Middle frontal gyrus (tissue), 1 donor: ENCODE results near the gene NID2.

ENCODE experiments used
- DNase-seq: peaks from one replicate; pipeline ENCODE4 v3.0.0-alpha.2; 2015; ENCODE audit warnings: low spot score; ENCODE audit errors: extremely low spot score

The NID2 gene

GRCh38 chr14:52025310-52025709 is 43.5 kb downstream of the NID2 start:
- DNase-seq = no peak

DNA sequence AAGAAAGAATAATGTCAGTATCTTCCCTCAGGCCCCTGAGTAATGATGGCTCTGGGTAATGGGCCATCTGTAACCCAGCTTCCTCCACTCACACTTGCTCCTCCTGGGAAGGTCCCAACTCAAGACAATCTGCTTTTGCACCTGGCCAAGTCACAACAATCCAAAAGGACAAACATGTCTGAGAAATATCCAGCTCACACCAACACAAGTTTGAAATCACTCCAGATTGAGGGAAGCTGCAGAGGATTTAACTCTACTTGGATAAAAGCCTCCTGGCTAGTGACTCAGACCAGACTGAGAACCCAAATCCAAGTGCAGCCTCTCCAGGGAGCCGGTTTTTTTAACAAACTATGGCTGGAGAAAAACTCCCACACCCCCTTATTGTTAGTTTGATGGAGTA is 45.3 kb downstream of the NID2 start:
- DNase-seq = peak; percentile 54

- DNase-seq = no peak
Observed at GRCh38 chr14:52021957-52022600, 46.8 kb downstream of the NID2 start.

- DNase-seq = no peak
Observed at GRCh38 chr14:52020866-52021717, 47.8 kb downstream of the NID2 start.

DNA sequence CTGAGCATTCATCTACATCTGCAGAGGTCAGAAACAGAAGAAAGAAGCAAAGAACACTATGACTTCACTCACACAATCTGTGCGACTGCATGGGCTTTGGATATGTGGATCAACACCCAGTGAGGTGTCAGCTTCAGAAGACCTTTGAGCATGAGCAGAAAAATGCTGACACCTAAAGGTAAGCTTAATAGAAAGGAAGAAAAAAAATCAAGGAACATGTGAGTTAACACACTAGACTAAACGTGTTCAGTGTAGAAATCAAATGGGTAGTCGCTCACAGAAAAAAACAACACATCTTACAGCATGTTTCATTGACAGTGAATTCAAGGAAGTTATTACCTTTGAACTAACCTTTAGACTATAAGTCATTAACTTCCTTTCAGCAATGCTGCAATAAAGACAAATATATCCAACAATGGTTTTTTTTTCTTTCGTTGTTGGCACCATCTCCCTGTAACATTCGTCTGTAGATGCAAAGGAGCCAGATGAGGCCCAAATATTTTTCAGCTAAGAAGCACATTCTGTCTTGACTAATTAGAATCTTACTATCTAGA is 48.6 kb downstream of the NID2 start:
- DNase-seq = no peak

- DNase-seq = no peak
Observed at GRCh38 chr14:52018970-52019369, 49.9 kb downstream of the NID2 start.

- DNase-seq = no peak
Observed at GRCh38 chr14:52018252-52018651, 50.6 kb downstream of the NID2 start.

DNA sequence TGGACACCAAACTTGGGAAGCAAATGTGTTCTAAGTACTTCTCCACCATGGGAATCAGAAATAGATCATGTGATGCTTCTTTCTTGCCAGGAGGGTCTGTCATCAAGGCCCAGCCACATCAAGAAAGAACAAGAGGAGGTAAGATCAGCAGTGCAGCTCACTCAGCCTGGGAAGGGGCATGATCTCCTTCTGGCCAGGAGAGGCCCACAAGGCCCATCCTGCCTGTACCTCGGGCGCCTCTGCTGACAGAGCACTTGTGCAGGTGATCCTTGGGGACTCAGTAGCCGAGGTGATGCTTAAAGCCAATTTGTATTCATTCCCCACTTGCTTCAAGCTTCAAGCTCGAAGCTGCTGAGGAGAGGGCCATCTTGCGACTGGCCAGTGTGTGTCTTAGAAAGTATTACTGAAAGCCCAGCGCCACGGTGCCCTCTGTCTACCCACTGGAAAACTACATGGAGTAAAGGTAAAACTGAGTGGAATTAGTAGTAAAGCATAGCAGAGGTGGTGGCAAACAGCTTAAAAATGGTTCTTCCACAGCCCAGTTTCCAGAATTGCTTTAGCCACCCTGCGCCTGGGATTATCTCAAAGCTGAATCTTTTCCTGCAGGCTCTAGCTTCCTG is 53.3 kb downstream of the NID2 start:
- DNase-seq = peak; percentile 37

GRCh38 chr14:52014601-52015267 is 54.1 kb downstream of the NID2 start:
- peak; percentile 52 for DNase-seq

- no peak for DNase-seq
Observed at GRCh38 chr14:52013984-52014600, 54.8 kb downstream of the NID2 start.

DNA sequence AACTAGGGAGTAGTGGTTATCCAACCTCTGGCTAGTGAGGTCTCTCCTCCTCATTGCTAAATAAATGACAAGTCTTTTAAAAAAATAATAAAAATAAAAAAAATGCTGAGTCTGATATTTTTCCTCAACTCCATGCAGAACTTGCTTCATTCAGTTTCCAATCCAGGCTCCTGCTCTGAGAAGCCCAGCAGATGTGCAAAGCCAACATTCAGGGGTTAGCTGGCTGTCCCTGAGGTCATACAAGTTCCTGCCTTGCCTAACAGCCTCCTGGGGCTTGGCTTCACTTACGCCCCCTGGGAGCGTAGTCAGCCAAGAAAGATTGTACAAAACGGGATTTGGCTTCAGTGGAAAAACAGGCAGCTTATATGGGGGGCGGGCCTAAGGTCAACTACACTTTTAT is 56.2 kb downstream of the NID2 start:
- no peak for DNase-seq

DNA sequence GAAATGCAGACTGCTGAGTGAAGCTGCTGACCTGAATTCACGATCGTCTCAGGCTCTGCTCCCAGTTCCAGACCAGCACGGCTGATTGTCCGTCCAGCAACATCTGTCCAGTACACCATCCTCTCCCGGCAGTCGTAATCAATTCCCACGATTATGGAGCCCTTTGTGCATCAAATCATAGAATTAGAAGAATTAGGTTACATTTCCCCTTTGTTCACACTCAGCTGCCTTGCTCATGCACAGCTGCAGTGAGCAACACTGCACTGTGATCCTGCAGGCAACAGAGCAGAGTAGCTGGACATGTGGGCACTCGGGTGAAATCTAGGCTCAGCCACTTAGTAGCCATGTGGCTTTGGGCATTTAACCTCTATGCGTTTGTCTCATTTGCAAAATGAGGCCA is 57.3 kb downstream of the NID2 start:
- no peak for DNase-seq

- DNase-seq = no peak
Observed at GRCh38 chr14:52010173-52010693, 58.6 kb downstream of the NID2 start.

- no peak for DNase-seq
Observed at GRCh38 chr14:52008136-52008535, 60.7 kb downstream of the NID2 start.

GRCh38 chr14:52007637-52008036 is 61.2 kb downstream of the NID2 start:
- DNase-seq = no peak

DNA sequence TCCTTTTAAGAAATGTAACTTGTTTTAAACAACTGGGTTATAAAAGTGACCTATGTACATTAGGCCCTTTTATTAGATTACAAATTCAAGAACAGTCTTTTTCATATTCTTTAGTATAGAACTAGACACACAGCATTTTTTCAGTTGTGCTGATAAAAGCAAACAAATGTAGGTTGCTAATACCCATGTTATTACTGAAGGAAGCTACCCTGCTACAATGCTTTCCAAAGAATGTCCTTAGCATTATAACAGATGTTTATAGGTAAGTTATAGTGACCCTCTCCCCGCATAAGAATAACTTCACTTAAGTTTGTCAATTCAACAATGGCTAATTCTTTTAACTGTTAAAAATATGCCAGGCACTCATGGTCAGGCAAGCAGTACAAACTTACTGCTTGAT is 61.6 kb downstream of the NID2 start:
- no peak for DNase-seq

GRCh38 chr14:52006361-52006760 is 62.5 kb downstream of the NID2 start:
- DNase-seq = no peak

GRCh38 chr14:52005625-52006024 is 63.2 kb downstream of the NID2 start:
- no peak for DNase-seq

GRCh38 chr14:52003324-52003723 is 65.5 kb downstream of the NID2 start:
- DNase-seq = no peak

GRCh38 chr14:52002542-52002941 is 66.3 kb downstream of the NID2 start:
- DNase-seq = no peak

DNA sequence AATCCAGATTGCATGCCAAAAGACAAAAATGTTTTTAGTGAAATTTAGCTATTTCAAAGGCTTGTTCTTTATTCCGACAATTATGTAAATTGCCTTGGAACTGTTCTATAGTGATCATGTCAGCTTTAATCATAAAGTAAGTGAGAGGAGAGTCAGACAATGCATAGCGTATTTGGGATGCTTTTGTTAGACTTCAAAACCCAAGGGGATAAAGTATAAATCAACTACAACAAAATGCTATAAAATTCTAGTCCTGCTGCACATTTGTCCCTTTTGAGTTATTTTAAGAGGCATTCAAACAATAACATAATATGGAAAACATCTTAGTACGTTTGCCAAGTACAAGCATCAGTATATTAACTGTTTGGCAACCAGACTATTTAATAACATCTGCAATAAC is 68.2 kb downstream of the NID2 start:
- DNase-seq = no peak
